T-helper 17 cell (primary cell): ENCODE data around the gene EIF6. TPM values are rescaled to one million over a fixed set of nuclear protein-coding genes. Genes with fewer than 3 reads are reported as not detected.
"Not testable (repeated sequence)": the region's sequence is repeated elsewhere in the genome, so short reads cannot be mapped to it uniquely, and the experiment has no call there.

Experiments used
- ATAC-seq: fragments of 150-1000 bp; cut with Tn5 transposase; 2 replicates; pipeline ENCODE4 v1.10.0; 2021; ENCODE audit warnings: mild to moderate bottlenecking, moderate library complexity
- DNase-seq, 3 donors: peaks; one replicate each; pipeline versions ENCODE4 v3.0.0 to v3.0.0-alpha.2; 2020 to 2021
- H3K9me3 ChIP-seq: one replicate; pipeline ENCODE4 v1.7.0; 2013; ENCODE audit warnings: low read length, mild to moderate bottlenecking; ENCODE audit not compliant: control insufficient read depth, poor library complexity, severe bottlenecking
- H3K27ac Mint-ChIP-seq: one replicate; pipeline ENCODE4 v1.8.0; 2022; ENCODE audit warnings: mild to moderate bottlenecking, moderate library complexity, mixed read lengths
- H3K27me3 Mint-ChIP-seq: one replicate; pipeline ENCODE4 v1.8.0; 2022; ENCODE audit warnings: mixed read lengths
- H3K36me3 Mint-ChIP-seq: one replicate; pipeline ENCODE4 v1.8.0; 2022; ENCODE audit warnings: low read depth, mixed read lengths
- H3K4me1 Mint-ChIP-seq: one replicate; pipeline ENCODE4 v1.8.0; 2022; ENCODE audit warnings: mild to moderate bottlenecking, mixed read lengths
- H3K4me3 Mint-ChIP-seq: one replicate; pipeline ENCODE4 v1.8.0; 2022; ENCODE audit warnings: mild to moderate bottlenecking, moderate library complexity, mixed read lengths
- total RNA-seq, 4 donors: library from RNA in 2 of 4; stranded (reverse) in 2 of 4; gene quantifications; one replicate each; pipeline ENCODE4 v1.2.3 and lab custom pipeline; 2022 to 2026

The EIF6 gene
- total RNA-seq, 2 donors from 2014 or later, result 39.4 to 43.6 TPM

DNA sequence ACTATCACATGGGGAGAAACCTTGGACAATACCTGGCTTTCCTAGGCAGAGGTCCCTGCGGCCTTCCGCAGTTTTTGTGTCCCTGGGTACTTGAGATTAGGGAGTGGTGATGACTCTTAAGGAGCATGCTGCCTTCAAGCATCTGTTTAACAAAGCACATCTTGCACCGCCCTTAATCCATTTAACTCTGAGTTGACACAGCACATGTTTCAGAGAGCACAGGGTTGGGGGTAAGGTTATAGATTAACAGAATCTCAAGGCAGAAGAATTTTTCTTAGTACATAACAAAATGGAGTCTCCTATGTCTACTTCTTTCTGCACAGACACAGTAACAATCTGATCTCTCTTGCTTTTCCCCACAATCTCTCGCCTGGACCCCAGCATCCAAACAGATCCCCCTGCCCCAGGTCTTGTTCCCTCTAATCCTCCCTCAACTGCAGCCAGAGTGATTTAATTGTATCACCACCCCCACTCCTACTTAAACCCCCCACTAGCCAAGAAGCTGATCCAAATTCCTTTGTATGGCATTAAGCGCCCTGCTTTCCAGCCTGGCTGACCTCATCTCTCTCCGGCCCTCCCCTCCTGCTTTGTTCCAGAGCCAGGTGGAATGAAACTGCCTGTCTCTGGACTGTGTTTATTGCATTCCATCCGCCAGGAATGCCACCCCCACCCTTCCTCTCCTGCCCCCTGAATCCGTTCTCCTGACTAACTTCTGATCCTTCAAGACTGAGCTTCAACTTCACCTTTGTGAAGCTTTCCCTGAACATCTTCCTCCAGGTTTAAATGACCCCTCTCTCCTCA is 21.6 kb downstream of the EIF6 start:
- Mint-ChIP-seq H3K27ac (peak overlapping the region; percentile 86), H3K4me1 (peaks cover 20% of the 10 kb centered on the region)
- H3K9me3 ChIP-seq, H3K27me3 Mint-ChIP-seq, ATAC-seq, H3K36me3 Mint-ChIP-seq, H3K4me3 Mint-ChIP-seq, DNase-seq: not testable (repeated sequence)

DNA sequence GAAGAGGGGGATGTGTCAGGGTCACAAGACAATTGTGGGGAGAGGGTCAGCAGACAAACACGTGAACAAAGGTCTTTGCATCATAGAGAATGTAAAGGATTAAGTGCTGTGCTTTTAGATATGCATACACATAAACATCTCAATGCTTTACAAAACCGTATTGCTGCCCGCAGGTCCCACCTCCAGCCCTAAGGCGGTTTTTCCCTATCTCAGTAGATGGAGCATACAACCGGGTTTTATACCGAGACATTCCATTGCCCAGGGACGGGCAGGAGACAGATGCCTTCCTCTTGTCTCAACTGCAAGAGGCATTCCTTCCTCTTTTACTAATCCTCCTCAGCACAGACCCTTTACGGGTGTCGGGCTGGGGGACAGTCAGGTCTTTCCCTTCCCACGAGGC is 22.3 kb downstream of the EIF6 start:
- not testable (repeated sequence) for ATAC-seq, DNase-seq, H3K36me3 Mint-ChIP-seq, H3K4me3 Mint-ChIP-seq, H3K9me3 ChIP-seq, H3K27me3 Mint-ChIP-seq, H3K27ac Mint-ChIP-seq
- peaks cover 17% of the 10 kb centered on the region for H3K4me1 Mint-ChIP-seq

DNA sequence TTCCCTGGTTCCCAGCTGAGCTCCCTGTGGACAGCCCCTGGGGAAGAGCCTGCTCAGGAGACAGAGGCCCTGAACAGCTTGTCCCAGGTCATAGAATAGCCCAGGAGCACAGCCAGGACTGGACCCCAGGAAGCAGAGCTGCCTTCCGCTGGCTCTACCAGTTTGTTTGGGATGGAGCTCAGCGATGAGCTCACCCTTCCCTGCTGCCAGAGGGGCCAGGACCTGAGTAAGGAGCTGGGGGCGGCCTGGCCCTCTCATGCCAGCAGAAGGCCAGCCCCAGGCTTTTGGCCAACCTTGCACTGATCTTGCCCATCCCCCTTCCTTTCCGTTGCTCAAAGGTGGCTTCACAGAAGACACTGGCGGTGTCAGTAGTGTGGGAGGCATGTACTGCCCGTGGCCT is 24.1 kb downstream of the EIF6 start:
- ATAC-seq (no peak), DNase-seq (no peak)
- Mint-ChIP-seq H3K36me3 (peaks cover 8% of the 10 kb centered on the region), H3K4me1 (peaks cover 12% of the 10 kb centered on the region), H3K27me3 (no peaks in the 10 kb centered on the region), H3K27ac (no peak overlapping the region), H3K4me3 (no peak overlapping the region)
- H3K9me3 ChIP-seq, result no peaks in the 10 kb centered on the region

DNA sequence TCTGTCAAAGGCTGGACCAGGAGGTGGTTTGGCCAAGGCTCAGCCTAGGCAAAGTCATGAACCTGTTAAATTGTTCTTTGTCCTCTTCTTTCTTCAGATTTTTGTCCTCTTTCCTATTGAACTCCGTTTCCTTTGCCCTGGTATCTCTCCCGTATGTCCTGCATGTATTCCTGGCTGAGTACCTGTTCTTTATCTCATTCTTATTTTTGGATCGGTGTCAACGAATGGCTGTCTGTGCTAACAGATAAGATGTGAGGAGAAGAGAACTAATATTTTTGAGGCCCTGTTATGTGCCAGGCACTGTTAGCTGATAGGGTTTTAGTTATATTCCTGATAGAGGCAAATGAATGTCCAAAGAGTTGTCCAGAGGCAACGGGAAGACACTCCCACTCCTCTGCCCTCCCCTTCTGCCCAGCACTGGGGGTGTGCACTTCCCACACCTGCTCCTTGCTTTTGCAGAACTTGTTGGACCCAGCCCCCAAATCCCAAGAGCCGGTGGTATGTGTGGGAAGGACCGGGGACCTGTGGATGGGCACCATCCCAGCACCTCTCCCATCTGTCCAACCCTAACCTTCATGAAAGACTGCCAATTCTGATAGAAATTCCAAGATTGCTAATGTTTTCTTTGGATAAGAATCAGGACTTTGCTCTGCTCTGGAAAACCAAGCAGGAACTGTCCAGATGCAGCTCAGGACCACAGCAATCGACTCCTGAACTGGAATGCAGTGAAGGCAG is 27.2 kb downstream of the EIF6 start:
- DNase-seq (no peak), ATAC-seq (no peak)
- H3K9me3 ChIP-seq, result no peaks in the 10 kb centered on the region
- Mint-ChIP-seq H3K4me1 (peaks cover 4% of the 10 kb centered on the region), H3K4me3 (no peak overlapping the region), H3K27ac (peak overlapping the region; percentile 21), H3K27me3 (no peaks in the 10 kb centered on the region), H3K36me3 (no peaks in the 10 kb centered on the region)

DNA sequence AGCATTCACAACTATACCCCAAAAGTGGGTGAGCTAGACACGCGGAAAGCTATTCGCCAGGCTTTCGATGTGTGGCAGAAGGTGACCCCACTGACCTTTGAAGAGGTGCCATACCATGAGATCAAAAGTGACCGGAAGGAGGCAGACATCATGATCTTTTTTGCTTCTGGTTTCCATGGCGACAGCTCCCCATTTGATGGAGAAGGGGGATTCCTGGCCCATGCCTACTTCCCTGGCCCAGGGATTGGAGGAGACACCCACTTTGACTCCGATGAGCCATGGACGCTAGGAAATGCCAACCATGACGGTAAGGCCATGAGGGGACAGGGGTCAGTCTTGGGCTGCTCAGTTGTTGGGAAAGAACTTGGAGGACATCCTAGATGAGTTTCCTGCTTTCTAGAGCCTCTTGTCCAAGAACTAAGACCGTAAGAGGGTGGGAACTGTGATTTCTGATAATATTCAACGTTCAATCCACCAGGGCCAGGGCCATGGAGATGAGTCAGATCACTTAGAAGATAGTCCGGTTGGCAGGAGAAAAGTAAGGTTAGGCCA is 30.0 kb downstream of the EIF6 start:
- H3K9me3 ChIP-seq, result no peaks in the 10 kb centered on the region
- no peaks in the 10 kb centered on the region for H3K36me3 Mint-ChIP-seq
- H3K4me3 Mint-ChIP-seq, result no peak overlapping the region
- peaks cover 12% of the 10 kb centered on the region for H3K4me1 Mint-ChIP-seq
- DNase-seq, result no peak
- H3K27ac Mint-ChIP-seq, result peak overlapping the region; percentile 97
- no peak for ATAC-seq
- H3K27me3 Mint-ChIP-seq, result no peaks in the 10 kb centered on the region

DNA sequence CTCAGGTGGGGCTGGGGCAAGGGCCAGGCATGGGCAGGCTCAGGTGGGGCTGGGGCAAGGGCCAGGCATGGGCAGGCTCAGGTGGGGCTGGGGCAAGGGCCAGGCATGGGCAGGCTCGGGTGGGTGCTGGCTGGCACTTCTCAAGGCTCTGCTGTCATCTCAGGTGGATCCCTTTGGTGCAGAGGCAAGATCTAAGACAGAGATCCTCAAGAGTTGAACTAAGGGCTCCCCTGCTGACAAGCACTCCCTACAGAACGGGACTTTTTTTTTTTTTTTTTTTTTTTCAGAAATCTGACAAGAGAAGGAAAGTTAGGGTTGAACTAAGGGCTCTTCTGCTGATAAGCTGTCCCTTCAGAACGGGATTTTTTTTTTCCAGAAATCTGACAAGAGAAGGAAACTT is 31.6 kb downstream of the EIF6 start:
- H3K27ac Mint-ChIP-seq, result peak overlapping the region; percentile 97
- no peaks in the 10 kb centered on the region for H3K27me3 Mint-ChIP-seq
- no peak overlapping the region for H3K4me3 Mint-ChIP-seq
- ATAC-seq (peak; percentile 49), DNase-seq (no peak)
- peaks cover 12% of the 10 kb centered on the region for H3K4me1 Mint-ChIP-seq
- no peaks in the 10 kb centered on the region for H3K9me3 ChIP-seq
- H3K36me3 Mint-ChIP-seq, result no peaks in the 10 kb centered on the region

DNA sequence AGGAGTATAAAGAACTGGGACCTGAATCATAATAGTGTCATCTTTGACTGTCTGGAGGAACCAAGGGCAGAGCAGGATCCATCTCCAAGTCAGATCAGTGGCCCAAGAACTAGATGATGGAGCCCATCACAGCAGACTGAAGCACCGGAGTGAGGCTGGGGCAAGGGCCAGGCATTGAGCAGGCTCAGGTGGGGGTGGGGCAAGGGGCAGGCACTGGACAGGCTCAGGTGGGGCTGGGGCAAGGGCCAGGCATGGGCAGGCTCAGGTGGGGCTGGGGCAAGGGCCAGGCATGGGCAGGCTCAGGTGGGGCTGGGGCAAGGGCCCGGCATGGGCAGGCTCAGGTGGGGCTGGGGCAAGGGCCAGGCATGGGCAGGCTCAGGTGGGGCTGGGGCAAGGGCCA is 32.0 kb downstream of the EIF6 start:
- not testable (repeated sequence) for H3K36me3 Mint-ChIP-seq, ATAC-seq, H3K27me3 Mint-ChIP-seq, H3K9me3 ChIP-seq, DNase-seq
- peak overlapping the region; percentile 83 for H3K4me3 Mint-ChIP-seq
- H3K27ac Mint-ChIP-seq, result peak overlapping the region; percentile 97
- peaks cover 14% of the 10 kb centered on the region for H3K4me1 Mint-ChIP-seq

DNA sequence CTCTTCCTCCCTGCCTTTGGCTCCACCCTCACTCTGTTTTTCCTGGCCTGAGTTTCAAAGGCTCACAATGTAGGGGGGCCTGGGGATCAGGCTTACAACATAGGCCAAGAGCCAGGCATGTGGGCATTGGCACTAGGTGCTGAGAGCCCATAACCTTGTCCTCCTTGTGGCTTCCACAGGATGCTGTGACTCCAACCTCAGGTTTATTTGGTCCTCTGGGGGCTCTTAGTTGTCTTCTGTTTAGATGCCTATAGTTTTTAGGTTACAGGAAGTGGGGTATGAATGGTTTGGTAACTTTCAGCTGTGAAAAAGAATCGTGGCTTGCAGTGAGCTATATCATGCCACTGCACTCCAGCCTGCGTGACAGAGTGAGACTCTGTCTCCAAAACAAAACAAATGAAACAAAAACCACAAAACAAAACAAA is 32.5 kb downstream of the EIF6 start:
- Mint-ChIP-seq H3K27ac (peak overlapping the region; percentile 97), H3K4me3 (peak overlapping the region; percentile 83)
- peak; percentile 91 for ATAC-seq

DNA sequence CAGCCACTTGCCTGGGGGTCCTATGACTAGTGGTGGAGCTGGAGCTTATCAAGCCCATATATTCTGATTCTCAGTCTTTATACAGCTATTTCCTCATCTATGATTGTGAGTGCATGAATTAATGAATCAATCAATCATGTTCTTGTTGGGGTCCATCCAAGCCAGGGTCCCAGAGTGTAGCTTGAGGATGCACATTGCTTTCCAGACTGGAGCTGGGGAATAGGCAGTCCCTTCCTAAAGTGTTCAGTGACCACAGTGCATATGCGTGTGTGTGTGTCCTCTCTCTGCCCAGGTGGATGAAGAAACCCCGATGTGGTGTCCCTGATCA is 33.0 kb downstream of the EIF6 start:
- no peaks in the 10 kb centered on the region for H3K27me3 Mint-ChIP-seq

More for the DNA sequence above, 32.5 kb downstream of the EIF6 start:
- no peaks in the 10 kb centered on the region for H3K9me3 ChIP-seq
- DNase-seq, result no peak
- Mint-ChIP-seq H3K27me3 (no peaks in the 10 kb centered on the region), H3K4me1 (peaks cover 14% of the 10 kb centered on the region), H3K36me3 (no peaks in the 10 kb centered on the region)

DNA sequence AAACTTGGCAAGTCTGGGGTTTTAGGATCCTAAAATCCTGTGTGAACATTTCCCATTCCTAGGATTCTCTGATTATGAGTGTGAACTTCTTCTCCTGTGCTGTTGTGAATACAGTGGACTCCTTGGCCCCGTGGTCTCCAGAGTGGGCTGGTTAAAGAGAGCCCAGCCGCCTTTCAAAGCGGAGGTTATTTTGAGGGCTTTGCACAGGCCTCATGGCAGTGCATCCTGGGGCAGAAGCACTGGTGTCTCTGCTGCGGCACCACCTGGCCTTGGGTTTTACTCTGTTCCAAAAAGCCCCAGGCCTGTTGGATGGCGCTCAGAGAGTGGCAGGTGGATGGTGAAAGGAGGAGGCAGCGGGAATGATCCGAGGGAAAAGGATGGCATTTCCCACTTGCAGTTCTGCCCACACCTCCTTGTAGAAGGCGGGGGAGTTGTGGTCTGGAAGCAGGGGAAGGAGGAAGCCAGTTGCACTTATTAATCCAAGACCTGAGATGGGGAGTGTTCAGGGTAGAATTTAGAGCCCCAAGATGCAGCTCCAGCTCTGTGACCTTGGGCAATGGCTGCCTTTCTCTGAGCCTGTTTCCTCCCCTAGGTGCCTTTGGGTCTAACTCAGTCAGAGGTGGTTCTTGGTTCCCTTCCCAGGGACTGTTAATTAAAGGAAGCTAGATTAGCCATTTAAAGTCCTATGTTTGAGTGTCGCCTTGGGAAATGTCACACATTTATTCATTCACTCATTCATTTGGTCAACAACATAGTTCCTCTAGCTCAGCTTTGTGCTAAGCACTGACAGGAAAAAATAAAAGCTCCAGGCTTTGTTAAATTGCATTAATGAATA is 35.7 kb downstream of the EIF6 start:
- no peaks in the 10 kb centered on the region for H3K9me3 ChIP-seq
- H3K4me1 Mint-ChIP-seq, result peaks cover 14% of the 10 kb centered on the region
- no peaks in the 10 kb centered on the region for H3K27me3 Mint-ChIP-seq
- H3K4me3 Mint-ChIP-seq, result no peak overlapping the region
- peak overlapping the region; percentile 6 for H3K27ac Mint-ChIP-seq
- DNase-seq, result no peak
- no peaks in the 10 kb centered on the region for H3K36me3 Mint-ChIP-seq
- ATAC-seq, result no peak

More for the DNA sequence above, 33.0 kb downstream of the EIF6 start:
- no peak for DNase-seq
- Mint-ChIP-seq H3K4me1 (peaks cover 14% of the 10 kb centered on the region), H3K4me3 (peak overlapping the region; percentile 83), H3K36me3 (no peaks in the 10 kb centered on the region), H3K27ac (peak overlapping the region; percentile 97)
- no peaks in the 10 kb centered on the region for H3K9me3 ChIP-seq
- no peak for ATAC-seq

DNA sequence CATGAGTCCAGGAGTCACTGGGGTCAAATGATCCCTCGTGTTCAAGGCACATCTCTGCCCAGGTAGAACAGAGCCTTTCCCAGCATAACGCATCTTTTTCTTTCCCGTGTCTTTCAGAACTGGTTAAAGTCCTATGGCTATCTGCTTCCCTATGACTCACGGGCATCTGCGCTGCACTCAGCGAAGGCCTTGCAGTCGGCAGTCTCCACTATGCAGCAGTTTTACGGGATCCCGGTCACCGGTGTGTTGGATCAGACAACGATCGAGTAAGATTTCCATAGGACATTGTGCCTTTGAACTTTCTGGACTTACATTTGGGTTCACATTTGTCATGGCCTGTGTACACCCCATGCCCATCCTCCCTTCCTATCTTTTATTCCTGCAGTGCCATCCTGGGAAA is 37.8 kb downstream of the EIF6 start:
- no peaks in the 10 kb centered on the region for H3K9me3 ChIP-seq
- no peaks in the 10 kb centered on the region for H3K36me3 Mint-ChIP-seq
- H3K27me3 Mint-ChIP-seq, result no peaks in the 10 kb centered on the region
- no peak for ATAC-seq
- H3K4me1 Mint-ChIP-seq, result peaks cover 6% of the 10 kb centered on the region
- no peak for DNase-seq
- no peak overlapping the region for H3K4me3 Mint-ChIP-seq
- no peak overlapping the region for H3K27ac Mint-ChIP-seq

DNA sequence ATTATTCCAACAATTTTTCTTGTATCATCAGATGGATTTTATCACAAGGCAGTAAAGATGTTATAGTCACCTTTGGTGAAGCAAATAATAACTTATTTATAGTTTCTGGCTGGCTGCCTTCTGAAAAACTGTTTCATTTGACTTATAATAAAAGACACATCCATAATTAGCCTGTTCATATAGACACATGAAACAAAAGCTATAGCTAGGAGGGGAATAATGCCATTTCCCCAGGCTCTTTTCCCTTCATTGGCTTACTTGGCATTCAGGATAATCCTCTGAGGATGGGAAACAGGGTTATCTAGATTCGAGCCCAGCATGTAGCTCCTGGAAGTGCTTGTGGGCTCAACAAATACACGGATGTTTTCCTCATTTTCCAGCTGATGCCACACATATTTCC is 40.6 kb downstream of the EIF6 start:
- Mint-ChIP-seq H3K27me3 (no peaks in the 10 kb centered on the region), H3K36me3 (no peaks in the 10 kb centered on the region), H3K4me3 (no peak overlapping the region), H3K4me1 (peaks cover 8% of the 10 kb centered on the region), H3K27ac (no peak overlapping the region)
- DNase-seq (no peak), ATAC-seq (no peak)
- H3K9me3 ChIP-seq, result no peaks in the 10 kb centered on the region

DNA sequence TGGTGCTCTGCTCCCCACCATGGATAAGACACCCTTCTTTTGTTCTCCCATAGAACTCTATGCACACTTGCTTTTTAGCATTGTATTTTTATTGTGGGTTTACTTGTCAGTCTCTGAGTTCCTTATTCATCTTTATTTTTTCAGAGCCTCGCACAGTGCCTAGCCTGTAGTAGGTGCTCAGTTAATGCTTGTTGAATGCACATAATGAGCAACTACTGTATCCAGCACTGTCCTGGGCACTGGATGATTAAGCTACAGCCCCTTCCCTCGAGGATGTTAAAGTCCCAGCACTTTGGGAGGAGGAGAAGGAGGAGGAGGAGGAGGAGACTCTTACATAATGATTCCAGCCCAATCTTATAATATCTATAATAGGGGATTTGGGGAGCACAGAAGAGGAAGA is 41.3 kb downstream of the EIF6 start:
- DNase-seq, result no peak
- no peaks in the 10 kb centered on the region for H3K27me3 Mint-ChIP-seq
- H3K4me3 Mint-ChIP-seq, result no peak overlapping the region
- H3K36me3 Mint-ChIP-seq, result no peaks in the 10 kb centered on the region
- peak overlapping the region; percentile 59 for H3K27ac Mint-ChIP-seq
- no peak for ATAC-seq
- no peaks in the 10 kb centered on the region for H3K9me3 ChIP-seq
- H3K4me1 Mint-ChIP-seq, result peaks cover 8% of the 10 kb centered on the region
